Keratinocyte (primary cell): ENCODE results near the gene KRT84. TPM values are rescaled to one million over a fixed set of nuclear protein-coding genes. Genes with fewer than 3 reads are reported as not detected.

Source experiments
- DNase-seq: peaks from one replicate; pipeline ENCODE4 v3.0.0-alpha.2; 2011; ENCODE audit warnings: low read depth, missing footprints, low spot score
- FAIRE-seq: peaks from 2 replicates; lab custom pipeline; 2011; peaks lifted over from hg19 to GRCh38; lab: Jason Lieb, UNC
- H2AFZ ChIP-seq: 2 replicates; pipeline ENCODE4 v1.6.0; 2012; ENCODE audit warnings: low read length, control low read depth, inconsistent platforms; ENCODE audit not compliant: control insufficient read depth
- H3K27ac ChIP-seq: 2 replicates; pipeline ENCODE4 v1.5.1; 2011; ENCODE audit warnings: low read length; ENCODE audit not compliant: control insufficient read depth, insufficient read depth
- H3K27me3 ChIP-seq: 3 replicates; pipeline ENCODE4 v1.6.0; 2011; ENCODE audit warnings: low read length; ENCODE audit not compliant: control insufficient read depth, insufficient read depth; ENCODE audit errors: extremely low read depth
- H3K36me3 ChIP-seq, 2 experiments: 2 replicates in 1 of 2; 3 replicates in 1 of 2; pipeline ENCODE4 v1.5.1; 2011; ENCODE audit warnings: low read length in 2 of 2, mild to moderate bottlenecking in 1 of 2; ENCODE audit not compliant: control insufficient read depth in 2 of 2, insufficient read depth in 2 of 2; ENCODE audit errors: extremely low read depth in 1 of 2
- H3K4me1 ChIP-seq: 3 replicates; pipeline ENCODE4 v1.5.1; 2011; ENCODE audit warnings: low read length; ENCODE audit not compliant: control insufficient read depth, insufficient read depth; ENCODE audit errors: extremely low read depth
- H3K4me2 ChIP-seq: 3 replicates; pipeline ENCODE4 v1.6.0; 2011; ENCODE audit warnings: low read depth, low read length; ENCODE audit not compliant: control insufficient read depth, insufficient read depth; ENCODE audit errors: extremely low read depth
- H3K4me3 ChIP-seq, 3 experiments: fragments of 200-600 bp in 1 of 3; sonication (generic) in 1 of 3; 2 replicates in 2 of 3; 3 replicates in 1 of 3; pipeline ENCODE4 v1.5.1; 2011 to 2016; ENCODE audit warnings: low read length in 3 of 3, mild to moderate bottlenecking in 3 of 3, control low read depth in 2 of 3, inconsistent platforms in 1 of 3, low read depth in 1 of 3, mixed read lengths in 1 of 3, mixed run types in 1 of 3, moderate library complexity in 1 of 3; ENCODE audit not compliant: control insufficient read depth in 2 of 3, insufficient read depth in 2 of 3; ENCODE audit errors: extremely low read depth in 1 of 3
- H3K79me2 ChIP-seq: 2 replicates; pipeline ENCODE4 v1.6.0; 2012; ENCODE audit warnings: low read length; ENCODE audit not compliant: control insufficient read depth, insufficient read depth
- H3K9ac ChIP-seq: 3 replicates; pipeline ENCODE4 v1.6.0; 2011; ENCODE audit warnings: low read length; ENCODE audit not compliant: control insufficient read depth, insufficient read depth; ENCODE audit errors: extremely low read depth
- H3K9me1 ChIP-seq: 3 replicates; pipeline ENCODE4 v1.6.0; 2011; ENCODE audit warnings: low read length; ENCODE audit not compliant: control insufficient read depth, insufficient read depth; ENCODE audit errors: extremely low read depth
- H3K9me3 ChIP-seq: 2 replicates; pipeline ENCODE4 v1.5.1; 2012; ENCODE audit warnings: low read depth, low read length; ENCODE audit not compliant: control insufficient read depth
- H4K20me1 ChIP-seq: 3 replicates; pipeline ENCODE4 v1.6.0; 2011; ENCODE audit warnings: low read length; ENCODE audit not compliant: control insufficient read depth, insufficient read depth; ENCODE audit errors: extremely low read depth
- CTCF ChIP-seq, 3 experiments: IDR thresholded peaks in 1 of 3; conservative IDR thresholded peaks in 1 of 3; optimal IDR thresholded peaks in 1 of 3; 2 replicates in 2 of 3; 3 replicates in 1 of 3; pipeline versions ENCODE3 to v1.5.1; 2011; ENCODE audit warnings: low read length in 3 of 3, mild to moderate bottlenecking in 3 of 3, moderate library complexity in 2 of 3, control low read depth in 1 of 3, inconsistent platforms in 1 of 3; ENCODE audit not compliant: insufficient read depth in 2 of 3; ENCODE audit errors: extremely low read depth in 1 of 3
- EZH2 ChIP-seq: IDR thresholded peaks from one replicate; pipeline ENCODE4 v1.6.1; 2012; ENCODE audit warnings: inconsistent platforms, mild to moderate bottlenecking, low read length, moderate library complexity
- dilution Hi-C: fragments of 300-500 bp; cut with MboI; formaldehyde crosslinking; loops from one replicate; pipeline ENCODE4 v1.7.0; 2020; ENCODE audit warnings: low sequenced_read_pairs; ENCODE audit not compliant: extremely low pct_ligation_motif_present
- polyA plus RNA-seq, 5 experiments: library from polyadenylated mRNA; depleted of rRNA in 3 of 5; stranded (reverse) in 3 of 5; stranded (forward) in 1 of 5; unstranded in 1 of 5; fragments of >200 nt; gene quantifications; 1 replicate in 1 of 5; 2 replicates in 3 of 5; 3 replicates in 1 of 5; pipeline versions ENCODE4 v1.2.1 to v1.2.3, GENCODE V29; 2011 to 2012; ENCODE audit warnings: missing spikeins in 2 of 5, low read depth in 1 of 5, low replicate concordance in 1 of 5

The KRT84 gene
- polyA plus RNA-seq, 1 donor (not counting 4 experiments of a cell fraction or from before 2014, with no cell fraction given), result 0.10 TPM

GRCh38 chr12:52360106-52360662 is 25.3 kb downstream of the KRT84 start:
- Histone ChIP-seq H3K27me3 (peaks cover 13% of the 10 kb centered on the region), H3K79me2 (no peaks in the 10 kb centered on the region), H2AFZ (no peak overlapping the region), H3K27ac (no peak overlapping the region), H3K36me3 (no peaks in the 10 kb centered on the region), H3K4me3 (no peak overlapping the region), H3K9me3 (no peaks in the 10 kb centered on the region), H3K4me1 (no peaks in the 10 kb centered on the region), H3K9me1 (no peaks in the 10 kb centered on the region), H3K4me2 (no peak overlapping the region), H3K9ac (no peak overlapping the region), H4K20me1 (no peaks in the 10 kb centered on the region)
- FAIRE-seq (no peak), DNase-seq (no peak)
- dilution Hi-C loops, result no loop called here
- TF ChIP-seq EZH2, result no peak
- TF ChIP-seq CTCF (optimal IDR thresholded peaks at IDR 0.05 in 1 of 3, IDR thresholded peaks at IDR 0.05 in 1 of 3, conservative IDR thresholded peaks at IDR 0.05 in 1 of 3; ENCODE audit: extremely low read depth in 1 of 3, insufficient read depth in 2 of 3, low read length in 3 of 3), result no peak

DNA sequence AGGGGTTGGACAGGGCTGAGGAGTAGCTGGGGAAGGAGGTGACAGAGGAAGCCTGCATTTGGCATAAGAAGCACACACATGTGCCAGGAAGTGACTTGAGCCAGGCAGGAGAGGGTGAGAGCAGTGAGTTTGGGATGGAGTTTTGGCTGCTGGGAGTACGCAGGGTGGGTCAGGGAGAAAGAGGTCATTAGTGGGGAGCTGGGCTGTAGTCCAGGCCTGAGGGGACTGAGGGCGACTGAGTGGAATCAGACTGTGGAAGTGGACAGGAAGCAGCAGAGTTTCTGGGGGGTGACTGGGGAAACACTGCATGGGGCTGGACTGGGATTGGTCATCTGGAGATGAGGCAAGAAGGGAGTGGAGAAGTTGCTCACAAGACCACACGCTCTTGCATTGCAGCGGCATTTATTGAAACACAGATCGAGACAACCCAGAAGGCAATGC is 25.8 kb downstream of the KRT84 start:
- H3K4me3 ChIP-seq, result no peak overlapping the region
- H3K36me3 ChIP-seq, result no peaks in the 10 kb centered on the region
- FAIRE-seq (no peak), DNase-seq (no peak)
- H3K9me1 ChIP-seq, result no peaks in the 10 kb centered on the region
- no peak overlapping the region for H2AFZ ChIP-seq
- H3K27ac ChIP-seq, result no peak overlapping the region
- no peak overlapping the region for H3K4me2 ChIP-seq
- no peaks in the 10 kb centered on the region for H4K20me1 ChIP-seq
- H3K79me2 ChIP-seq, result no peaks in the 10 kb centered on the region
- TF ChIP-seq CTCF (optimal IDR thresholded peaks at IDR 0.05 in 1 of 3, IDR thresholded peaks at IDR 0.05 in 1 of 3, conservative IDR thresholded peaks at IDR 0.05 in 1 of 3; ENCODE audit: extremely low read depth in 1 of 3, insufficient read depth in 2 of 3, low read length in 3 of 3) (no peak), EZH2 (no peak)
- H3K27me3 ChIP-seq, result peaks cover 8% of the 10 kb centered on the region
- H3K9ac ChIP-seq, result no peak overlapping the region
- no peaks in the 10 kb centered on the region for H3K4me1 ChIP-seq
- no peaks in the 10 kb centered on the region for H3K9me3 ChIP-seq
- dilution Hi-C loops, result no loop called here
